Measurements from ENCODE around the gene PKN1. TPM values are rescaled to one million over a fixed set of nuclear protein-coding genes. Genes with fewer than 3 reads are reported as not detected.

Gene PKN1
- total RNA-seq, 1 experiment from 2014 or later = 257 TPM

DNA sequence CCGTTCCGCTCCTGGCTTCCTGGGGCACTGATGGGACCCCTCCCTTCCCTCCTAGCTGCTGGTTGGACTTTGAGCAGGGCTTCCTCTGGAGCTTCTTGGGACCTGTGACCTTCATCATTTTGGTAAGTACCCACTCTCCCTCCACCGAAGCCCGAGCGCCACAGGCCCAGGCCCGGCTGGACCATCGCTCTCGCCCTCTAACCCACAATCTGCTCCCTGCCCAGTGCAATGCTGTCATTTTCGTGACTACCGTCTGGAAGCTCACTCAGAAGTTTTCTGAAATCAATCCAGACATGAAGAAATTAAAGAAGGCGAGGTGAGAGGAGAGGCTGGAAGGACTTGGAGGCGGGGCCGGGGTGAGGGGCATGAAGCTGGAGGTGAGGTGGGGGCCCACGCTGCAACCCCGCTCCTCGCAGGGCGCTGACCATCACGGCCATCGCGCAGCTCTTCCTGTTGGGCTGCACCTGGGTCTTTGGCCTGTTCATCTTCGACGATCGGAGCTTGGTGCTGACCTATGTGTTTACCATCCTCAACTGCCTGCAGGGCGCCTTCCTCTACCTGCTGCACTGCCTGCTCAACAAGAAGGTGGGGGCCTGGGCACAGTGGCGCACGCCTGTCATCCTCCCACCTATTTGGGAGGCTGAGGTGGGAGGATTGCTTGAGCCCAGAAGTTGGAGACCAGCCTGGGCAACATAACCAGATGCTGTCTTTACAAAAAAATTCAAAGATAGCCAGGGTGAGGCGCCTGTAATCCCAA lies 26.3 kb upstream of the PKN1 start:
- ChIA-PET POLR2A (ENCODE audit: unreplicated experiment) (interaction anchor here (0.6 kb wide), 1 partner anchor 612 kb away, joined by 4 read pairs; no protein-coding TSS in a partner anchor), CTCF (interaction anchor here (1.0 to 1.4 kb wide), 3 partner anchors 41 to 270 kb away, joined by 3 to 6 read pairs (median 5); partner anchors contain the start of gene ASF1B)
- no peak overlapping the region for H3K4me3 ChIP-seq
- H3F3A ChIP-seq (ENCODE audit: insufficient read depth, low read depth) = peaks cover 64% of the 10 kb centered on the region
- no peak for DNase-seq
- no peak overlapping the region for H2AFZ ChIP-seq
- H3K4me1 ChIP-seq (replicated peaks; ENCODE audit: insufficient read depth) = 0 out of 2 replicates have a peak, but pooled peaks cover 10% of the 10 kb centered on the region
- no peak overlapping the region for H3K4me2 ChIP-seq
- H3K27ac ChIP-seq = no peak overlapping the region
- intact Hi-C loops (cut with micrococcal nuclease; ENCODE audit: unreplicated experiment) = loop anchor here (2.0 to 10.0 kb wide), 3 partner anchors 202 to 526 kb away; partner anchors contain the start of genes ADGRL1 and ASF1B
- BruUV-seq (replicated peaks) = no TSS peak
- H3K79me2 ChIP-seq (ENCODE audit: low read depth) = peaks cover 4% of the 10 kb centered on the region
- no peaks in the 10 kb centered on the region for H3K27me3 ChIP-seq (ENCODE audit: insufficient read depth, low read depth)
- H3K9me3 ChIP-seq (ENCODE audit: insufficient read depth, low read depth) = no peaks in the 10 kb centered on the region
- peaks cover 22% of the 10 kb centered on the region for H3K36me3 ChIP-seq (ENCODE audit: low read depth)
- TF ChIP-seq CTCF (conservative IDR thresholded peaks at IDR 0.05) (0 out of 2 replicates have a peak, but pooled peaks have one; percentile 25), EZH2 (IDR thresholded peaks at IDR 0.05; ENCODE audit: low read depth) (no peak)
- no peaks in the 10 kb centered on the region for H3K9me2 ChIP-seq (ENCODE audit: insufficient read depth)
- peaks cover 43% of the 10 kb centered on the region for H4K20me1 ChIP-seq (ENCODE audit: insufficient read depth)

- TSS peak; percentile 19 for BruUV-seq (replicated peaks)
- H3K27ac ChIP-seq = no peak overlapping the region
- intact Hi-C loops (cut with micrococcal nuclease; ENCODE audit: unreplicated experiment) = loop anchor here (2.0 to 10.0 kb wide), 3 partner anchors 203 to 527 kb away; partner anchors contain the start of genes ADGRL1 and ASF1B
- no peaks in the 10 kb centered on the region for H3K9me3 ChIP-seq (ENCODE audit: insufficient read depth, low read depth)
- no peaks in the 10 kb centered on the region for H3K9me2 ChIP-seq (ENCODE audit: insufficient read depth)
- POLR2A ChIA-PET (ENCODE audit: unreplicated experiment) = no interaction called here
- H3K4me1 ChIP-seq (replicated peaks; ENCODE audit: insufficient read depth) = 0 out of 2 replicates have a peak, but pooled peaks cover 4% of the 10 kb centered on the region
- H3K4me3 ChIP-seq = no peak overlapping the region
- H3K27me3 ChIP-seq (ENCODE audit: insufficient read depth, low read depth) = no peaks in the 10 kb centered on the region
- peaks cover 53% of the 10 kb centered on the region for H4K20me1 ChIP-seq (ENCODE audit: insufficient read depth)
- H3F3A ChIP-seq (ENCODE audit: insufficient read depth, low read depth) = peaks cover 74% of the 10 kb centered on the region
- H3K4me2 ChIP-seq = no peak overlapping the region
- TF ChIP-seq CTCF (conservative IDR thresholded peaks at IDR 0.05) = no peak
- no peak for TF ChIP-seq EZH2 (IDR thresholded peaks at IDR 0.05; ENCODE audit: low read depth)
- no peak for DNase-seq
- peaks cover 32% of the 10 kb centered on the region for H3K36me3 ChIP-seq (ENCODE audit: low read depth)
- H3K79me2 ChIP-seq (ENCODE audit: low read depth) = peaks cover 14% of the 10 kb centered on the region
- no peak overlapping the region for H2AFZ ChIP-seq
- CTCF ChIA-PET = interaction anchor here (0.6 kb wide), 1 partner anchor 44 kb away, joined by 9 read pairs; no protein-coding TSS in a partner anchor
Measured at GRCh38 chr19:14407605-14408484, 25.3 kb upstream of the PKN1 start.

GRCh38 chr19:14408491-14409145 lies 24.5 kb upstream of the PKN1 start:
- no peaks in the 10 kb centered on the region for H3K27me3 ChIP-seq (ENCODE audit: insufficient read depth, low read depth)

More at GRCh38 chr19:14408491-14409145, 24.5 kb upstream of the PKN1 start:
- H3K79me2 ChIP-seq (ENCODE audit: low read depth) = peaks cover 22% of the 10 kb centered on the region
- POLR2A ChIA-PET (ENCODE audit: unreplicated experiment) = no interaction called here
- CTCF ChIA-PET = no interaction called here
- DNase-seq = no peak
- H3K9me3 ChIP-seq (ENCODE audit: insufficient read depth, low read depth) = no peaks in the 10 kb centered on the region
- H2AFZ ChIP-seq = no peak overlapping the region
- peaks cover 34% of the 10 kb centered on the region for H3K36me3 ChIP-seq (ENCODE audit: low read depth)
- H3K27ac ChIP-seq = no peak overlapping the region
- no peaks in the 10 kb centered on the region for H3K9me2 ChIP-seq (ENCODE audit: insufficient read depth)
- intact Hi-C loops (cut with micrococcal nuclease; ENCODE audit: unreplicated experiment) = loop anchor here (5.0 to 10.0 kb wide), 2 partner anchors 204 to 271 kb away; partner anchors contain the start of genes ADGRL1 and ASF1B
- no peak overlapping the region for H3K4me3 ChIP-seq
- TF ChIP-seq CTCF (conservative IDR thresholded peaks at IDR 0.05) (no peak), EZH2 (IDR thresholded peaks at IDR 0.05; ENCODE audit: low read depth) (no peak)
- no TSS peak for BruUV-seq (replicated peaks)
- H4K20me1 ChIP-seq (ENCODE audit: insufficient read depth) = peaks cover 61% of the 10 kb centered on the region
- H3K4me1 ChIP-seq (replicated peaks; ENCODE audit: insufficient read depth) = 0 out of 2 replicates have a peak, but pooled peaks cover 4% of the 10 kb centered on the region
- H3F3A ChIP-seq (ENCODE audit: insufficient read depth, low read depth) = peaks cover 77% of the 10 kb centered on the region
- no peak overlapping the region for H3K4me2 ChIP-seq

Measured in PC-9 (cell line).